Renal pelvis (tissue), 12 donors: Measurements from ENCODE around the gene TTYH2. TPM values are rescaled to one million over a fixed set of nuclear protein-coding genes. Genes with fewer than 3 reads are reported as not detected.
"Not testable (repeated sequence)": the region's sequence is repeated elsewhere in the genome, so short reads cannot be mapped to it uniquely, and the experiment has no call there.

Experiments used
- DNase-seq: peaks from one replicate; pipeline ENCODE4 v3.0.0-alpha.2; 2013
- long read RNA-seq, 16 experiments: transcript quantifications; one replicate each; lab custom pipeline, GENCODE V29; 2026
- polyA plus RNA-seq, 3 donors: library from polyadenylated mRNA; unstranded; fragments of 120-200 nt; gene quantifications; one replicate each; pipeline ENCODE4 v1.2.1, GENCODE V29; 2013; ENCODE audit not compliant: insufficient read length in 3 of 3

TTYH2 gene, protein sequence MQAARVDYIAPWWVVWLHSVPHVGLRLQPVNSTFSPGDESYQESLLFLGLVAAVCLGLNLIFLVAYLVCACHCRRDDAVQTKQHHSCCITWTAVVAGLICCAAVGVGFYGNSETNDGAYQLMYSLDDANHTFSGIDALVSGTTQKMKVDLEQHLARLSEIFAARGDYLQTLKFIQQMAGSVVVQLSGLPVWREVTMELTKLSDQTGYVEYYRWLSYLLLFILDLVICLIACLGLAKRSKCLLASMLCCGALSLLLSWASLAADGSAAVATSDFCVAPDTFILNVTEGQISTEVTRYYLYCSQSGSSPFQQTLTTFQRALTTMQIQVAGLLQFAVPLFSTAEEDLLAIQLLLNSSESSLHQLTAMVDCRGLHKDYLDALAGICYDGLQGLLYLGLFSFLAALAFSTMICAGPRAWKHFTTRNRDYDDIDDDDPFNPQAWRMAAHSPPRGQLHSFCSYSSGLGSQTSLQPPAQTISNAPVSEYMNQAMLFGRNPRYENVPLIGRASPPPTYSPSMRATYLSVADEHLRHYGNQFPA
- 10 to 100 TPM; 16.7 to 17.7 (median 17.5) TPM for polyA plus RNA-seq
- long read RNA-seq, donor 1, partial matches to known transcripts: 6 of 7 reads
- long read RNA-seq, donor 1, other reads (novel, unspliced or antisense): 0 of 7 reads
- long read RNA-seq, donor 2, partial matches to known transcripts: 11 of 15 reads
- long read RNA-seq, donor 2, other reads (novel, unspliced or antisense): 0 of 15 reads
- long read RNA-seq, donor 3, partial matches to known transcripts: 0 of 4 reads
- long read RNA-seq, donor 3, other reads (novel, unspliced or antisense): 0 of 4 reads
- long read RNA-seq, donor 4, partial matches to known transcripts: 9 of 9 reads
- long read RNA-seq, donor 4, other reads (novel, unspliced or antisense): 0 of 9 reads
- long read RNA-seq, donor 5, partial matches to known transcripts: 0 of 3 reads
- long read RNA-seq, donor 5, other reads (novel, unspliced or antisense): 0 of 3 reads
- long read RNA-seq, donor 6, partial matches to known transcripts: 0 of 1 reads
- long read RNA-seq, donor 6, other reads (novel, unspliced or antisense): 0 of 1 reads
- long read RNA-seq, donor 7, partial matches to known transcripts: 0 of 1 reads
- long read RNA-seq, donor 7, other reads (novel, unspliced or antisense): 0 of 1 reads
- long read RNA-seq, donor 8, partial matches to known transcripts: 18 of 21 reads
- long read RNA-seq, donor 8, other reads (novel, unspliced or antisense): 0 of 21 reads
- long read RNA-seq, donor 9, partial matches to known transcripts: 15 of 15 reads
- long read RNA-seq, donor 9, other reads (novel, unspliced or antisense): 0 of 15 reads
- long read RNA-seq, donor 10, partial matches to known transcripts: 5 of 7 reads
- long read RNA-seq, donor 10, other reads (novel, unspliced or antisense): 0 of 7 reads
- long read RNA-seq, donor 11, partial matches to known transcripts: 11 of 13 reads
- long read RNA-seq, donor 11, other reads (novel, unspliced or antisense): 0 of 13 reads
- long read RNA-seq, donor 12, partial matches to known transcripts: 0 of 6 reads
- long read RNA-seq, donor 12, other reads (novel, unspliced or antisense): 0 of 6 reads
- long read RNA-seq, donor 13, partial matches to known transcripts: 0 of 2 reads
- long read RNA-seq, donor 13, other reads (novel, unspliced or antisense): 0 of 2 reads
- long read RNA-seq, donor 14: 0 reads
- long read RNA-seq, donor 15: 0 reads
- long read RNA-seq, donor 16, partial matches to known transcripts: 0 of 2 reads
- long read RNA-seq, donor 16, other reads (novel, unspliced or antisense): 0 of 2 reads

DNA sequence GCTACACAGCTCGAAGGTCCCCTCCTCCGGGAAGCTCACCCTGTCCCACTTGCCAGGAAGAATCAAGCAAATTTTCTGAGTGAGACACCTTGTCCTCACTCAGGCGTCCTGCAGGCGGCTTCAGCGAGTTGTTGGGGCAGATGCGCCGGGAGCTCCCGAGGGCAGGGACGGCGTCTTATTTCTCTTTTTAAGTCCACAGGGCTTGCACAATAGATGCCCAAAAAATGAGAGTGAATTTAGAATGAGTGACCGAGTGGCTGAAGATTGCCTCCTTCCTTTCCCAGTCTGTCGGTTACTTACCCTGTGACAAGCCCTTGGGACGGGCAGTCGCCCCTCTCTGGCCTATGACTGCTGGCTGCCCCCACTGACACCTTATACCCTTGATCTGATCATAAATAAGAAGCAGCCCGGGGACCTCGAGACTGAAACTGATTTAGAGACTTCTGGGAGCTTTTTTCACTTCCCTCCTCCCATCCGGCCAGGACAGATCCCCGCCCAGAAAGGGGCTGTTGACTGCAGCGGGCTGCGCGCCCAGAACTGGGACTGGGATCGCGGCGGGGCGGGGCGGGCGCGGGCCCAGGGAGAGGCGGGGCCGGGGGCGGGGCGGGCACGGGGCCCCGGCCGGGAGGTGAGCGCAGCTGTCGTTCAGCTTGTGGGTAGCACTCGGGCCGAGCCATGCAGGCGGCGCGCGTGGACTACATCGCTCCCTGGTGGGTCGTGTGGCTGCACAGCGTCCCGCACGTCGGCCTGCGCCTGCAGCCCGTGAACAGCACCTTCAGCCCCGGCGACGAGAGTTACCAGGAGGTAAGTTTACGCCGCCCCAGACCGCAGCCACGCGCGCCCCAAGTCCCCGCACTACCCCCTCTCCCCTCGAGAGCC is at the start of gene TTYH2:
TTYH2 (plus strand) TSS at position 659 of the 879 bp plus-strand sequence; CDS start at position 676, 17 bp downstream.
- DNase-seq: peak; percentile 93

DNA sequence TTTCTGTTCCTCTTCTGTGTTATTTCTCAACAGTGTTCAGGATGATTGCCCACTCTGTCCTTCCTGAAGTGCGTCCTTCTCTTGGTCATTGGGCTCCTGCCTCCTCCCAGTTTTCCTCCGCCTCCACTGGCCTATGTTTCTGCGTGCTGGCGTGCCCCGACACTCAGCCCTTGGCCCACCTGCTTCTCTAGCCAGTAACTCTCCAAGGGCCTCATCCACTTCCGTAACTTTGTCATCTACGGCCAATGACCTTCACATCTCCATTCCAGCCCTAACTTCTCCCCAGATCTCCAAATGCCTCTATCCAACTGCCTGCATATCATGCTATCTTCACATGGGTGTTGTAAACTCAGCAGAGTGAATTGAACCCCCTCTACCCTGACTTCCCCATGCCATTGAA is 49.5 kb upstream of the TTYH2 start:
- DNase-seq: no peak

DNA sequence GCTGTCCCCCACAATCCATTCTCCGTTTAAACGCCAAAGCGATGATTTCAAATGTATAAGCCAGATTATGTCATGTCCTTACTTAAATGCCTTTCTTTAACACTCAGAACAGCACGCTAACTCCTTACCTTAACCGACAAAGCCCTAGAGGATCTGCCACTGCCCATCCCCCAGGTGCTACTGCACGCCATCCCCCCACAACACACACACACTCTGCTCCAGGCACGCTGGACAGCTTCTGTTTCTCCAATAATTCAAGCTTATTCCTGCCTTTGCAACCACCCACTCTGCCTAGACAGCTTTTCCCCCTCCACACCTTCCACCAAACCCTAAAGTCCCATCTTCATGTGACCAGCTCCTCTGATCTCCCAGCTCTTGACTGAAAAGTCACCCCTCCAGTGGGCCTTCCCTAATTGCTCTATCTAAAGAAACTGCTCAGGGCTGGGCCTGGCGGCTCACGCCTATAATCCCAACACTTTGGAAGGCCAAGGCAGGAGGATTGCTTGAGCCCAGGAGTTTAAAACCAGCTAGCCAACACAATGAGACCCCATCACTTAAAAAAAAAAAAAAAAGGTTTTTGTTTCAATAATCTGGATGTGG is 48.8 kb upstream of the TTYH2 start:
- DNase-seq: no peak

DNA sequence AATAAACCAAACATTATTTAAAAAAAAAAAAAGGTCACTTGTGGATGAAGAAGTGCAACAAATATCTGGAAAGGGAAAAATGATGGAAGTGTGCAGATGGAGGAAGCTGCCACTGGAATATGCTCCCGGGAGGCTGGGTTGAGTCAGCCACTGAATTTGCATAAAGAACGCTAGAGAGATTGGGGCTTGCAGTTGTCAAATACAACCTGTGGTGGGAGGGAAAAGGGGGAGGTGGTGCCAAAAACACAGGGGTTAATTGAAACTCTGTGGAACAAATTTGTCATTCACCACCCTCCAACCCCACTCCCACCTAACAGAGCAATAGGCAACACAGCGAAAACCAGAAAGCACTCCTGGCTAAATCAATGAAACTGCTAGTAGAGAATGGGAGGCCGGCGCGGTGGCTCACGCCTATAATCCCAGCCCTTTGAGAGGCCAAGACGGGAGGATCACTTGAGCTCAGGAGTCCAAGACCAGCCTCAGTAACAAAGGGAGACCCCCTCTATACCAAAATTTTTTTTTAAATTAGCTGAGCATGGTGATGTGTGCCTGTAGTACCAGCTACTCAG is 47.5 kb upstream of the TTYH2 start:
- no peak for DNase-seq

DNA sequence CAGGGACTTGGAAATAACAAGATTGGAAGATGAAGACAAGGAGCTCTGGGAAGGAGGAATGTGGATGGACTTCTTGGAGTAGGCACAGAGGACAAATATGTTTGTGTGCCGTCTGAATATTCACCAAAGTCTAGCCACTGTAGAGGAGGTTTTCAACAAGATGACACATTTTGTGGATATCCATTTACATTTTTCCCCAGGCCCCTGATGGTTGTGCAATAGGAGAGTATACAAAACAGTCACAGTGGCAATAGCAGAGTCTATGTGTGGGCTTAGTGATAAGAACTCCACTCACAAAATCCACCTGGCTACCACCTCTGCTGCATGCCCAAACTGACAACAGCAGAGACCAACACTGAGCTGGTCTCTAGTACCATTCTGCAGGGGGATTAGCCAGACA is 42.4 kb upstream of the TTYH2 start:
- DNase-seq: no peak

DNA sequence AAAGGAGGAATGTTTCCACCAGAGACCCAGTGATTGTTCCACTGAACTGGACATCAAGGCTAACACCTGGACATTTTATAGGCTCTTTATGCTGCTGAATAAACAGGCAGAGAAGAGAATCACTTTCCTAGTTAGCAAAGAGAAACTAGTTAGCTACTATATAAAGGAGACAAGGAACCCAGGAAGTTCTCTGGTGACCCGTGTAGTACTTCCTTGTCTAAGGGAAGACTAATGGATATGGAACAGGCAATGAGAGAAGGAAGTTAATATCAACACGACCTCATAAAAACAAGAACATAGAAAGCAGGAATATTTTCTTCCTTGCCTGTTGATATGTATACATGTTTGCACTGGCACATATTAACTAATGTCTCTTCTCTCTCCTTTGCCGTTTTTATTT is 40.7 kb upstream of the TTYH2 start:
- no peak for DNase-seq

DNA sequence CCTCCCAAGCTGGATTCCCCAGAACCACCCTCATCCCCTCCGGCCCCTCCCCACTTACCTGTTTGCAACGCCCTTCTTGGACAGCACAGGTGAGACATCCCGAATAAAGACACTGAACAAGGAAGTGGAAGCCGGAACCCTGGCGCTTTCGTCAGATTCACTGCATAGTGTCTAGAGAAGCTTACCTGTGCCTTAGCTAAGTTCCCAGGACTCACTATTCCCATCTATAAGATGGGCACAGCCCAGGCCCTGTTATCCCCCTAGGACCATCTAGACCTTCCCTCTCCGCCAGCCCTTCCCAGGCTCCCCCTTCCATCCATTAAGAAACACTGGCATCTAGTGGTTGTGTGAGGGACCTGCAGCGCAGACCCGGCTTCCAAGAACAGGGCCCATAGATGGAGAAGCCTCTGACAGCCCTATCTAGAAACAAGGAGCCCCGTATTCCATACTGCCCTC is 36.8 kb upstream of the TTYH2 start:
- peak; percentile 71 for DNase-seq

DNA sequence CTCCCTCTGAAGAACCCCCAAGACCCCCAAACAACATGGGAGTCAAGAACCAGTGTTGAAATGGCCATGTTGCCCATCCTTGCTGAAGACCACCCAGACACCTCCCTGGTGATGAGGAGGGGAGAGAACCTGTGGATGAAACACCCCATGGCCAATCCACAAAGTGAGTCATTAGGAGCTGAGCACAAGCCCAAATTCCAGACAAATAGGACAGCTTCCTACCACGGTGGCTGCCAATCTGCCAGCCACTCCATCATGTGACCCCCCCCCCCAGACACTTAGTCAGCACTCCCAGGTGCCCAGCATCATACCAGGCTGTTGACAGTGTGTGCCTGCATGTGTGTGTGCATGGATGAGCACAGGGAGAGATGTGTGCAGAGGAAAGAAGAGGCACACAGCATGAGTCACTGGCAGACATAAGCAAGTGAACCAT is 36.3 kb upstream of the TTYH2 start:
- no peak for DNase-seq

DNA sequence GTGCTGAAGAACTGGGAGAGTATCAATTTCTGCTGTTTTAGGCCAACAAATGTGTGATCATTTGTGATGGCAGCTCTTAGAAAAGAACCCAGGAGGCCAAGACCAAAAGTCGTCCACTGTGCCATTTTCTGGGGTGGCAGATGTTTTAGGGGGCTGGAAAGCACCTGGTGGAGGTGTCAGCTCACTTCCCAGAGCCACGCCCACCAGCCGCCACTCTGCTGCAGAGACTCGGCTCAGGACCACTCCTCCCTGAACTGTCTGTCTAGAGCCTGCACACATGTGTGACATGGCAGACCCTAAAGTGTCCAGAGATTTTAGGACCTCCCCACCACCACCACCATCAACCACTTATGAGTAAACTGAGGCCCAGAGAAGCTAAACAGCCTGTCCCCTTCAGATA is 33.8 kb upstream of the TTYH2 start:
- DNase-seq: no peak

DNA sequence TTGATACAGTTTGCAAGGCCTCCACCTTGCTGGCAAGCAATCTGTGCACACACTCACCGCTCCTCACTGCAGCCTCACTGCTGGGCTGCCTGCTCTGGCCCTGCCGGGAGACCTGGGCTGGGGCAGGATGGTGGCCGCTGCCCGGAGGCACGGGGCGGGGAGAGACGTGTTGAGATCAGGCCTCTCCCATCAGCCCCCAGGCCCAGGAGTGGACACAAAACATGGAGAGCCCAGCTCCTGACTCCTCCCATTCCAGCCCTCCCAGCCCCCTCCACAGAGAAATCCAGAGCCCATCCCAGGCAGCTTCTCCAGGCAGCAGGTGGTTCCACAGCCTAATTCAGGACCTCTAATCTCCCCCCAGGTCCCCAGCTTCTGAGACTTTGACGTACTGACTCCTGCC is 33.0 kb upstream of the TTYH2 start:
- DNase-seq: no peak

DNA sequence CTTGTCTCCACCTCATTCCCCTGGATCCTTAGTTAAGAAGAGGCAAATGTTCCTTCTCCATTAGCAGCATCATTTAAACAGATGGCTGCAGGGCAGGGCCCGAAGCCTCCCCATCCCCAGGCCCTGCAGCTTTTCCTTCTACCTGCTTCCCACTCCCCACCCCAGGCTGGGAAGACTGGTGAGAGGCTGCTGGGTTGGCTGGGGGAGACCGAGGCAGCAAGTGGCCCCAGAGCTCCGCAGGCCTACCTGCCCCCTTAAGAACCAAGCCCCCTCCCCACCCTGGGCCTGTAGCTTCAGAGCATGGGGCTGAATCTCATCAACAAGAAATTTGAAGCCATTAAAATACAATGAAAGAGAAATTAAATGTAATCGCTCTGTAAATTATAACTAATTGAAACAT is 32.0 kb upstream of the TTYH2 start:
- DNase-seq: no peak

DNA sequence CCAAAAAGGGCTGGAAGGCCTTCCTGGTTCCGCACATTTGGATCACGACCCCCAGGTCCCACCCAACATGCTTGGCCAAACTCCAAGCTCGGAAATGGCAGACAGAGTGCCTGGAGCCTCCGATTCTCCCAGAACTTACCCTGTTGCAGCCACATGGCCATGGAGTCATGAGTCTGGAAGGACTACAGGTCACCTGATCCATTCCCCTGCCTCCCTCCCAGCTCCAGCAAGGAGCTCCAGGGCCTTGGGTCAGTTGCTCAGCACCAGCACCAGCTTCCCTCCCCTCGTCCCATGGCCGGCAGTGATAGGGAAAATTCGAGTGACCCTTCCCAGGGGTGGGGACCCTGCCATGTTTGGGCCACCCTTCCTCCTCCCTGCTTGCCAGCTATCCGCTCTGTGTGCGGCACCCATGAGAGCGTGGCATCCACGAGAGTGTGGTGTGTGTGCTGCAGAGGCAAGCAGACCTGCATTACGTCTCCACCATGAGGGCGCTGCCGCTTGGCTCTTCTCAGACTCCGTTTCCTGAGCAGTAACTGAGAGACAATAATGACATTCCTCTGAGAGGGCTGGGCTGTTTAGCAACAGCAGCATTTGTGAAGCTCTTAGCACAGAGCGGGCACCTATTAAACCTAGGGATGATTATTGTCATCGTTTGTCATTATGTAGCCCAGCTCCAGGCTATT is 31.2 kb upstream of the TTYH2 start:
- no peak for DNase-seq

DNA sequence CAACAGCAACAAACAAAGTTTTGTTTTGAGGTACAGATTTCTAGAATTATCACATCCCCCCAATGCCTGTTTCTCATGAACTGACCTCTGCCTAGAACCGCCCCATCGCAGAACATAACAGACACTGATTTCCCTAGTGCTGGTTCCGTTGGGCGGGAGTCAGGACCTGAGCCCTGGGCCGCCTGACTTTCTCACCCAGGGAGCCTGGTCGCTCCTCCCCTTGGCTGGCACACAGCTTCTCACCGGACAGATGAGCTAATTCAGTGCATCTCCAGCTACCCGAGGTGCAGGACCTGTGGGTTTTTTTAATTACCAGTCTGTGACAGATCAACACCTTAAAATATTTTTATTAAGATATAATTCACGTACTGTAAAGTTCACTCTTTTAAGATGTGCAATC is 30.0 kb upstream of the TTYH2 start:
- DNase-seq: no peak

DNA sequence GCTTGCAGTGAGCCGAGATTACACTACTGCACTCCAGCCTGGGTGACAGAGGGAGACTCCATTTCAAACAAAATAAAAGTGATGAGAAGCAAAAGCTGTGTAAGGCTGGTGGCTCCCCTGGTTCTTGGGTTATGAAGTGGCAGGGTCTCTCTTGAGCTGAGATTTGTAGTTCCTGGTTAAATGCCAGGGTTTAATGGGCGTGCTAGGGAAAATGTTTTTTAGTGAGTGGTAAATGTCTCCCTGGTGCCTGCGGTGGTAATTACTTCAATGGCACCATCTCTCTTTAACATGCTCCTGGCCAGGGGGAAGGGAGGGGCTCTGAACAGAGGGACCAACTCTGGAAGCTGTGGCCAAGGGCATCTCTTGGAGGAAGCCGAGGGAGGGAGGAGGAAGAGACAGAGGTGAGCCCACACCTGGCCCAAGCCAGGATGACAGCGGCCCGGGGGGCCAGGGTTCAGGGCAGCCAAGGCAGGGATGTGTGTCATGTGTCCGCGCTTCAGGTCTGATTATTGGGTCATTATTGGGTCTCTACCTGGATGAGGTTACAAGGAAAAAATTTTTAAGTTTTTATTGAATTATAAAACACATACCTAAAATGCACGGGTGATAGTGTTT is 27.7 kb upstream of the TTYH2 start:
- DNase-seq: no peak

DNA sequence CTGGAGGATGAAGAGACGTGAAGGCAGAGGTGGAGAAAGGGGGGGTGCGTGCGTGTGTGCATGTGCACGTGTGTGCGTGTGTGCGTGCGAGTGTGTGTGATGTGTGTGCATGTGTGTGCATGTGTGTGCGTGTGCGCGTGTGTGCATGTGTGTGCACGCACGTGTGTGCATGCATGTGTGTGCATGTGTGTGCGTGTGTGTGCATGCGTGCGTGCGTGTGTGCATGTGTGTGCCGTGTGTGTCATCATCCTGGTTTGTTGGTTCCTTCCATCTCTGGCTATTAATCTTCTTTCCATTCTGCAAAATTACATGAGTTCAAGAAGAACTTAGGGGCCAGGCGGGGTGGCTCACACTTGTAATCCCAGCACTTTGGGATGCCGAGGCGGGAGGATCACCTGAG is 26.9 kb upstream of the TTYH2 start:
- DNase-seq: no peak

DNA sequence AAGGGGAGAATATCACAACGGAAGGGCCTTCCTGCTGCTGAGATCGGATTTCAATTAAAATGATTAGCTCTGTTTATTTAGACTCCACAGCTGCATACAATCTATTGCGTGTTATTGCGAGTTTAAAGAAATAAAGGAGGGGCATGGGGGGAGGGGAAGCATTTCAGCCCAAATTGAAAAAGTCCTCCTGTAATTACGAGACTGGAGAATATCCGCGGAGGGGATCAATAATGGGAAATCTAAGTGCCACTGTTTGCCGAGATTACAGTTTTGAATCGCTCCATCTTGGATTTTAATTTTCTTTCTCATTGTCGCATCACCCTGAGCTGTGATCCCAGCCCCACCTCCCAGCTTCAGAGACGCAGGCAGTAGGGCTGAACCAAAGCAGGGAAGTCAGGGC is 25.6 kb upstream of the TTYH2 start:
- DNase-seq: no peak

DNA sequence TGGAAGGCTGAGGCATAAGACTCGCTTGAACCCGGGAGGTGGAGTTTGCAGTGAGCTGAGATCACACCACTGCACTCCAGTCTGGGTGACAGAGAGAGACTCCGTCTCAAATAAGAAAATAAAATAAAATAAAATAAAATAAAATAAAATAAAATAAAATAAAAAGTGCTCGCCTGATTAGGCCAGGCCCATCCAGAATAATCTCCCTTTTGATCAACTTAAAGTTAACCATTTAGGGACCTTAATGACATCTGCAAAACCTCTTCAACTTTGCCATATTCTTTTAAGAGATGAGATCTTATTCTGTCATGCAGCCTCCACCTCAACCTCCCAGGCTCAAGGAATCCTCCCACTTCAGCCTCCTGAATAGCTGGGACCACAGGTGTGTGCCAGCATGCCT is 24.7 kb upstream of the TTYH2 start:
- not testable (repeated sequence) for DNase-seq

DNA sequence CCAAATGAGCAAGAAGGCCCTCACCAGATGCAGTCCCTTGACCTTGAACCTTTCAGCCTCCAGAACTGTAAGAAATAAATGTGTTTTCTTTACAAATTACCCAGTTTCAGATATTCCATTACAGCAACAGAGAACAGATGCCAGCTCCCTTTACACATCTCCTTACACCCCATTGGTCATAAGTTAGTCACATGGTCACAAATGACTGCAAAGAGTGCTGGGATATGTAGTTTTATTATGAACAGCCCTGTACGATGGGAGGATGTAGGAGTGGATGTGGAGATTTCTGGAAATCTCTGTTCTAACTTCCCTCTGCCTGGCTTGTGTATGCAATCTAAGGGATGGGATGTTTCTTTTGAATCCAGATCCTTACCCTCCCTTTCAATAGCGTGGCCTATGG is 23.2 kb upstream of the TTYH2 start:
- DNase-seq: no peak
